GM18868 (cell line): ENCODE results near the gene QSOX1.

ENCODE experiments used
- ATAC-seq: cut with Tn5 transposase; IDR thresholded peaks from one replicate; pipeline ENCODE4 v1.9.1; 2021; ENCODE audit warnings: mild to moderate bottlenecking, moderate library complexity; ENCODE audit not compliant: unreplicated experiment

Gene QSOX1

DNA sequence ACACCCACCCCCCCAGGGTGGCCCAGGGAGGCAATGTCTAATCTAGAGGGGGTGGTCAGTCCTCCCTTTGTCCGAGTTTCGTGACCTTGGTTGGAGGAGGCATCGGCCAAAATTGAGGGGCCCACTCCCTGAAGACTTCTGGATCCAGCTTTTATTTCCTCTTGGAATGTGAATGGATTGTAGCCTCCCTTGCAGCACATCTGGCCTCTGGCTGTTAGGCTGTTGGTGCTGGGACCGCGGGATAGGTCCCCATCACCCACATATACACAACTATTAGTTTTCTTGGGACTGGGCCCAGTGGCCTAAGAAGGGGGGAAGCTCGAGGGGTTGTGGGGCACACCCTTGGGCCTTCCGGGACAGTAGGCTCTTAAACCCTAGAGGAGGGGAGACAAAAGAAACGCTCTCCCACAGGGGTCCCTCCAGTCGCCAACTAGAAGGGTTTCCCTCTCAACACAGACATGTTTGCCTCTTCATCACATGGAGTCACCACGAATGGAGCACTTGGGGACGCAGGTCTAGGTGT, 77.9 kb downstream of the QSOX1 start:
- no peak for ATAC-seq

DNA sequence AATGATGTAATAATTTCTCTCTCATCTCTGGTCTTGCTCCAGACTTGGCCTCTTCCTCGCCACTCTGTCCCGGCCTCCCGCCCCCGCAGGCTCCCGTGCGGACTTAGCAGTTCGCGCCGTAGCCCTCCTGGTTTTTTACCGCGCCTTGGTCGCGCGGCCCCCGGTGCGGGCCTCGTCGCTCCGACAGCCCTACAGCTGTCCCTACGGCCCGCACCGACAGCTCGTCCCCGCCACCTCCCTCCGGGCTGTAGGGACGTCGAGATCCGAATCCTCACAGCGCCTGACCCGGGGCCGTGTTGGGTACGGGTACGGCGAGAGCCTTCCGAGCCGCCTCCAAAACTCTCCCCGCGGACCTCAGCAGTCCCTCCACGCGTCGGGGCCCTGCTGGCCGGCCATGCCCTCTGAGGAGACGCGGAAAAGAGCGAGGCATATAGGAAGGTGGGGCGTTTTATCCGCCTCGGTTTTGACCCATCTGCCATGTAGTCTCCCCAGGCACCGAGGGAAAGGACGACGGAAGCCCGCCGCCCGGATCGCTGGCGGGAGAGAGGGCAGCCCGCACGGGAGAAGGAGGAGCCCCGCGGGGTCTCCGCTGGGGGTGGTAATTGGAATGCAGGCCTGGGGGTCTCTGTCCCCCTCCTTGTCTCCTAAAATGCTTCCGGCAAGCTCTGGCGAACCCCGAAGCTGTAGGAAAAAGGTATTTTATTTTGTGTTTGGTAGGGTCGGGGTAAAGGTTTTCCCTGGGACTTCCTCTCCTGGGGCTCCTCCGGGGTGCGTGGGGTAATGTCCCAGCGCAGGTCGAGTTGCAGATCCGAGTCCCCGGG, 78.7 kb downstream of the QSOX1 start:
- ATAC-seq: no peak

DNA sequence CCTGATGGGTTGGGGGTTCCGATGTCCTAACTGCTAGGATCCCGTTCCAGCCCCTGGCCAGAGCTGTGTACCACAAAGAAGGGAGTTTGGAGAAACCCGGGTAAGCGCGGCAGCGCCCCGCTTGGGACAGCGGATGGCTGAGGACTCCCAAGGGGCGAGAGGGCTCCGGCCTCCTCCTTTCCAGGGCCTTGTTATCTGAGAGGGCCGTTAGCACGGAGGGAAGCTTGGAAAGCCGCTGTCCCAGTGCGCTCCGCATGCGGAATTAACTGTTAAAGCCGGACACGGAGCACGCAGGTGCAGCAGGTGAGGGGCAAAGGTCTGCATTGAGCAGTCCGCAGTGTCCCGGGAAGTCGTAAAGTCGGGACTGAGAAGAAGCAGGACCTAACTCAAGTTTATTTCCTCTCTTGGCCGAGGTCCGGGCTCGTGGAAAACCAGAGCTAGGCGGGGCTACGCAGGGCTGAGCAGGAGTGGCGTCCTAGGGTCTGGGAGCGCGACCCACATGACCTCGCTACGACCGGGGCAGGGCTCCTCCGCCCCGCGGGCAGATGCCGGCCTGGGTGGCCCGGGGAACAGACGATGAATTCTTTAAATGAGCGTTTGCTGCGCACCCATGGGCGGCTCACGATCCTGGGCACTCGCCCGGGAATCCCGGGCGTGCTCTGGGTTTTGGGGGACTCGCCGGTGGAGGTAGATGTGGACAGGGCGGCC, 79.9 kb downstream of the QSOX1 start:
- no peak for ATAC-seq

DNA sequence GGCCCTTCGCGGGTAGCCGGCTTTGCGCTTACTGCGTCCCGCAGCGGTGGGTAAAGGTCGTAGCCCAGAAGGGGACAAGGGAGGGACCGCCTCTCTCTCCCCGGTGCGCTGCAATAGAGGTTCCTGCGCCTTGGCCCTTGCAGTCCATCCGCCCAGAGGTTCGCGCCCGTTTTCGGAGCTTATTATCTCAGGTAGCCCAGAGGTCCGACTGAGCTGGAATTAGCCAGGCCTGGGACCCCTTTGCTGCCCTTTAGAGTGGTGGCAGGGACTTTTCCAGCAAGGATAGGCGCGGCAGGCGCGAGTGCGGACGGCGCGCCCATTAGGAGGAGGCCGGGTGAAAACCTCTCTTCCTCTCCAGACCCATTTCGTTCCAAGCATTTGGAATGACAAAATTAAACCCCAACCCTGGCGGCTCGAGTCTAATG, 80.4 kb downstream of the QSOX1 start:
- ATAC-seq: no peak

DNA sequence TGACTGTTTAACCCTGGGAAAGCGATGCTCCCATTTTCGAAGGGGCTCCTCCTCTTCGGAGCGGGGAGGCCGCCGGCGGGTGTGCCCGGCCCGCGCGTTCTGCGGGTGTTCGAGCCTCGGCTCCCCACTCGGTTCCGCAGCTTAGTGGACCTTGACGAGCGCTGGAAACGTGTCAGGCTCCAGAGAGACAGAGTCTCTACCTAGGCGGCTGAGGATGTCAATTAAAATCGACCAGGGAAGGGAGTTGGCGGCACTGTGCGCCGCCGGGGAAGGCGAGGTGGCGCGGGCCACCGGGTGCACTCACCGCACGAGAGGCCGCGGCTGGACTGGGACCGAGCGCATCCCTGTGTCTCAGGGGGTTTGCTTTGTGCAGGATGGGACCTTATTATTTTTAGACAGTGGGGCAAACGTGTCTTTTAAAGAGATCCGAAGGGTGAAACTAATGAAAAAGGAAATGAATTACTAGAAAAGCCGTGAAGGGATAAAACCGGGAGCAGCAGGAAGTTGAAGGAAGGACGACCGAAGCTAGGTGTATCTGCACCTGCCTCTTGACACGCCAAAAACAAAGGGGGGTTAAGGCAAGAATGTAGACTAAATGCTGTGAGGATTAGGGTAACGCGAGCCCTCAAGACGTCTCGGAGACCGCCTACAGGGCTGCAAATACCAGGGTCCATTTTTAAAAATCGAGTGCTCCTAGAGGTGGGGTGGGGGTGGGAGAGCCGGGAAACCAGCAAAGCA, 81.0 kb downstream of the QSOX1 start:
- ATAC-seq: no peak

GRCh38 chr1:180236698-180237509, 82.2 kb downstream of the QSOX1 start:
- ATAC-seq: no peak

DNA sequence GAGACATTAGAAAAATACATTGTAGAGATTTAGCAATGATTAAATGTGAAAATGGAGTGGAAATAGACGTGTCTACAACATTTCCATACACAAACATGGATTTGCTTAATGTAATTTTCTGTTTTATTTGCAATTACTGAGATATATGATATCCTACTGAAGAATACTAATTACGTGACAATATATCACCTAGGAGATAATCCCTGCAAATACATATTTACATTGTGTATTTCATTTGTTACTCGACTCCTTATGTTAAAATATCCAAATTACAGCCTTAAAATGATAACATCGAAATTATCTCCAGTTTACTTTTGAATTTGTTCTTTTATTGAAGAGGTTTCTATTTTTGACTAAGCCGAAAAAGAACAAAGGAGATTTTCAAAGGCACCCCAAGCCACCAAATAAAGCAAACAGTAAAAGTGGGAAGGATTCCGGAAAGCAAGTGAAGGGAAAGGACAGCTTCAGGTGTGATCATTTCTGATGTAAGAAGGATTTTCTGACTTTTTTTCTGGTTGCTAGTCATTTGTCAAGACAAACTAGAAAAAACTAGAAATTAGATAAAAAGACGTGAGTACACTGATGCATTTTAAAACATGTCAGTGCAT, 83.3 kb downstream of the QSOX1 start:
- ATAC-seq: no peak

GRCh38 chr1:180238675-180239074, 84.0 kb downstream of the QSOX1 start:
- ATAC-seq: no peak

DNA sequence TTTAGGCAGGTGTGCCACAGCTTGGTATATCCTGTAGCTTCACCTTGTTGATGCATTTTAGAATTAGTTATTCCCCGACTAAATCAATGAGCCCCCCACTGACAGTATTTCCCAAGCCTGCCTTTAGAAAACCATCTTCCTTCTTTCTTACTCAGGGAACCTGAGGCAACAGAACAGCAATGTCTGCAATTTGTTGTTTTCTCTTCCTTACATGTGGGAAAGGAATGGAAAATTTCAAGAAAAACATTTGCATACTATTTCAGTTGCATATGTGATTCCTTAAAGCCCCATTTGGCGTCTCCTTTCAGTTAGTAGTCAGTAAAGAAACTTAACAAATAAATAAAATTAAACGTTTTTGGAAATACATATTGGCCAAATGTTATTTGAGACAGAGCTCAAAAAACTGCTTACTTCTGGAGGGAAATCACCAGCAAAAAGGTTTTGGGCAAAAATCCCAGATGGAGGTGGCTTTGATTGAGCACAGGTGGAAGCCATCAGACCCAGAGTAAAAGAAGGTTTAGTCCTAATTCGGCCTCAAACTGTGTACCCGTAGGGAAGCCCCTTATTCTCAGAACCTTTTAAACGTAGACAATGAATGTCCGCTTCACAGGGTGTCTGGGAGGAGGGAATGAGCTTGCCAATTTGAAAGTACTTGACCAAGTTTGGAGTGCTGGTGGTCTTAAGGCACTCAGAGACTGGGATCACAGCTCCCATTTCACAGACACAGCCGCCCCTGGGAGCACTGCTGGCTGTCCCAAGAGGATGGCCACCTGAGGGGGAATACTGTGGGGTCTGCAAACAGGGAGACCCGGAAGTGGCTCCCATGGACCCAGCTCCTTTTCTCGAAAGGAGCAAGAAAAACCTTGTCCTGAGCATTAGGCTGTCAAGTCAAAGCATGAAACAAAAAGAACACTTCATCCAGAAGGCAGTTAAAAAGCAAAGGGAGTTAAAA, 84.8 kb downstream of the QSOX1 start:
- ATAC-seq: no peak

DNA sequence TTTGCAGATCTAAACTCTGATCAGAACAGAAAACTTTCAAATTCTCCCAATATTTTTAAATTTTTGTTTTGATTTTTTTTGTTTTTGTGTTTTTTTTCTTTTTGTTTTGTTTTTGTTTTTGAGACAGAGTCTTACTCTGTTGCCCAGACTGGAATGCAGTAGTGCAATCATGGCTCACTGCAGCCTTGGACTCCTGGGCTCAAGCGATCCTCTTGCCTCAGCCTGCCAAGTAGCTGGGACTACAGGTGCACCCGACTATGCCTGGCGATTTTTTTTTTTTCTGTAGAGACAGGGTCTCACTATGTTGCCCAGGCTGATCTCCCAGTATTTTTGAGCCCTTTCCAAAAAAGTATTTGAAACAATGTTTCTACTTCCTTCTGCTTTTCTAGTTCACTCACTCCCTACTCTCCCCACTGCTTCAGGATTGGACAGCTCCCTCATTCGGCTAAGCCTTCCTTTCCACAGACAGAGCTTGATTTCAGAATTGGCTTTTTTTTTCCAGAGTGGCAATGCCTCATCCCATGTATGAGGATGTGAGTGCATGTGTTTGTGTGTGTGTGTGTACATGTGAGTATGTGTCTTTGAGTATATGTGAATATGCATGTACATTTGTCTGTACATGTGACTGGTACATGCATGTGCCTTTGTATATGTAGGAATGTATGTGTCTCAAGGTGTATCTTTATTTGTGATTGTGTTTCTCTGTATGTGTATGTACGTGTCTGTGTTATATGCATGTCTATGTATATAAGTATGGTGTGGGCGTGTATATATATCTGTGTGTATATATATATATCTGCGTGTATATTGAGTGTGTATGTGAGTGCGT, 87.3 kb downstream of the QSOX1 start:
- ATAC-seq: no peak

GRCh38 chr1:180243517-180244221, 89.0 kb downstream of the QSOX1 start:
- no peak for ATAC-seq

GRCh38 chr1:180244840-180245239, 90.2 kb downstream of the QSOX1 start:
- no peak for ATAC-seq

GRCh38 chr1:180246579-180246978, 91.9 kb downstream of the QSOX1 start:
- no peak for ATAC-seq

DNA sequence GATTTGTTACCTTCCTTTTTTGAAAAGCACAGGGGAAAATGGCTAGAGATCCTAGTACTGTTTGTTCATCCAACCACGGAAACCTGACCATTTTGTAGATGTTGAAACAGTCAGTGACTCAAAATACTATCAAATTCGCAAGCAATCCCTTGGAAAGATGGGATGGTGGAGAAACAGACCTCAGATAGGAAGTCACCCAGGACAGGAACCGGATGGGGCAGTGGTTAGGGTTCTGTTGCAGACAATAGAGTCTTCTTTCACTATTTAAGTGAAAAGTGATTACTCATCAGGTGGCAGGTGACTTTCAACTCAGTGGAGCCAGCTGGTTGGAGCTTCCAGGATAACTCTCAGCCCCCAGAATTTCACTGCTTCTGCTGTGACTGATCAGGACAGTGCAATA, 92.4 kb downstream of the QSOX1 start:
- no peak for ATAC-seq

- no peak for ATAC-seq
These were observed 92.9 kb downstream of the QSOX1 start for GRCh38 chr1:180247580-180247979.

DNA sequence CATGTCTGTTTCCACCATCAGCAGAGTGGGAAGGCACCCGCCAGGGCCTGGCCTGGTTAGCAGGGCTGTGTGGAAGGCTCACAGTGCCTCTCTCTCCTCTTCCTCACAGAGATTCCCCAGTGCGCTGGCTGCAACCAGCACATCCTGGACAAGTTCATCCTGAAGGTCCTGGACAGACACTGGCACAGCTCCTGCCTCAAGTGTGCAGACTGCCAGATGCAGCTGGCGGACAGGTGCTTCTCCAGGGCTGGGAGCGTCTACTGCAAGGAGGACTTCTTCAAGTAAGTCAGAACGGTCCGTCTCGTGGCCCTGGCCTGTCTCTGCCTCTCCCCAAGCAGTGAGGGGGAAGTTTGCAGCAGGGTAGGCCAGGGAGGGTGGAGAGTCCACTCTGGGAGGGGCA, 93.5 kb downstream of the QSOX1 start:
- no peak for ATAC-seq
